PC-3 (cell line): ENCODE measurements around the gene EYS. TPM values are rescaled to one million over a fixed set of nuclear protein-coding genes. Genes with fewer than 3 reads are reported as not detected.

Experiments
- ATAC-seq: fragments of 200-7000 bp; cut with Tn5 transposase; 2 replicates; pipeline ENCODE4 v1.9.1; 2020; ENCODE audit warnings: mild to moderate bottlenecking, moderate library complexity
- BruUV-seq: library from RNA; stranded (reverse); fragments of 400-500 nt; replicated peaks from 2 replicates; lab custom pipeline; 2021; lab: Mats Ljungman, UMichigan
- CTCF ChIA-PET: fragments of 300-600 bp; sonication (Branson Sonifier 250); formaldehyde crosslinking; loops from one replicate; lab custom pipeline; 2022; ENCODE audit warnings: antibody characterized with exemption; lab: Charles Lee
- POLR2A ChIA-PET: fragments of 300-600 bp; sonication (Branson Sonifier 250); formaldehyde crosslinking; loops from one replicate; lab custom pipeline; 2022; ENCODE audit warnings: antibody characterized with exemption; ENCODE audit not compliant: unreplicated experiment; lab: Charles Lee
- DNase-seq: peaks from one replicate; pipeline ENCODE4 v3.0.0-alpha.2; 2015
- H2AFZ ChIP-seq: fragments of 300-600 bp; sonication (generic); 2 replicates; pipeline ENCODE4 v1.6.0; 2016; ENCODE audit warnings: antibody characterized with exemption, low read length
- H3F3A ChIP-seq: fragments of 300-600 bp; sonication (generic); one replicate; pipeline ENCODE4 v1.6.0; 2017; ENCODE audit warnings: antibody characterized with exemption, low read length, control low read depth, mild to moderate bottlenecking; ENCODE audit not compliant: unreplicated experiment
- H3K27ac ChIP-seq: fragments of 300-600 bp; sonication (generic); 2 replicates; pipeline ENCODE4 v1.5.1; 2016; ENCODE audit warnings: mild to moderate bottlenecking, low read length
- H3K27me3 ChIP-seq: fragments of 300-600 bp; sonication (generic); 2 replicates; pipeline ENCODE4 v1.6.1; 2016; ENCODE audit warnings: low read length, mixed read lengths
- H3K36me3 ChIP-seq: fragments of 300-600 bp; sonication (generic); 2 replicates; pipeline ENCODE4 v1.6.1; 2016; ENCODE audit warnings: low read depth, mixed run types, low read length, mixed read lengths
- H3K4me1 ChIP-seq: fragments of 300-600 bp; sonication (generic); 2 replicates; pipeline ENCODE4 v1.5.1; 2016; ENCODE audit warnings: low read length; ENCODE audit not compliant: insufficient read depth
- H3K4me2 ChIP-seq: fragments of 300-600 bp; sonication (generic); 2 replicates; pipeline ENCODE4 v1.6.0; 2016; ENCODE audit warnings: low read length
- H3K4me3 ChIP-seq: fragments of 300-600 bp; sonication (generic); 2 replicates; pipeline ENCODE4 v1.5.1; 2016; ENCODE audit warnings: mild to moderate bottlenecking, low read length, mixed read lengths
- H3K79me2 ChIP-seq: fragments of 300-600 bp; sonication (generic); 2 replicates; pipeline ENCODE4 v1.6.1; 2017; ENCODE audit warnings: low read length, mixed read lengths
- H3K9ac ChIP-seq: fragments of 300-600 bp; sonication (generic); 2 replicates; pipeline ENCODE4 v1.6.0; 2016; ENCODE audit warnings: mild to moderate bottlenecking, low read length
- H3K9me2 ChIP-seq: fragments of 300-600 bp; sonication (generic); replicated peaks from 2 replicates; pipeline ENCODE4 v1.6.1; 2016; ENCODE audit warnings: mixed run types, low read length, mixed read lengths
- H3K9me3 ChIP-seq: fragments of 300-600 bp; sonication (generic); 2 replicates; pipeline ENCODE4 v1.6.1; 2016; ENCODE audit warnings: low read length, mixed read lengths
- H4K20me1 ChIP-seq: fragments of 300-600 bp; sonication (generic); 2 replicates; pipeline ENCODE4 v1.6.1; 2016; ENCODE audit warnings: low read length, mixed read lengths
- CTCF ChIP-seq: fragments of 300-600 bp; sonication (generic); conservative IDR thresholded peaks from 2 replicates; pipeline ENCODE4 v1.5.1; 2017; ENCODE audit warnings: antibody characterized with exemption, low read depth, mild to moderate bottlenecking, low read length
- EZH2 ChIP-seq: fragments of 300-600 bp; sonication (generic); IDR thresholded peaks from one replicate; pipeline ENCODE4 v1.6.1; 2017; ENCODE audit warnings: antibody characterized with exemption, mild to moderate bottlenecking, low read length; ENCODE audit not compliant: unreplicated experiment
- EZH2phosphoT487 ChIP-seq: fragments of 300-600 bp; sonication (generic); IDR thresholded peaks from 2 replicates; pipeline ENCODE4 v1.6.1; 2018; ENCODE audit warnings: mild to moderate bottlenecking, antibody characterized with exemption, low read length, borderline replicate concordance
- intact Hi-C: fragments of 100-400 bp; cut with micrococcal nuclease; formaldehyde crosslinking; loops from 2 replicates; pipeline ENCODE4 v1.9.0; 2023
- total RNA-seq: library from RNA; depleted of rRNA; stranded (reverse); fragments of >200 nt; gene quantifications from 2 replicates; pipeline ENCODE4 v1.2.3, GENCODE V29; 2014

EYS gene
- total RNA-seq, 1 experiment from 2014 or later: 0.07 TPM

DNA sequence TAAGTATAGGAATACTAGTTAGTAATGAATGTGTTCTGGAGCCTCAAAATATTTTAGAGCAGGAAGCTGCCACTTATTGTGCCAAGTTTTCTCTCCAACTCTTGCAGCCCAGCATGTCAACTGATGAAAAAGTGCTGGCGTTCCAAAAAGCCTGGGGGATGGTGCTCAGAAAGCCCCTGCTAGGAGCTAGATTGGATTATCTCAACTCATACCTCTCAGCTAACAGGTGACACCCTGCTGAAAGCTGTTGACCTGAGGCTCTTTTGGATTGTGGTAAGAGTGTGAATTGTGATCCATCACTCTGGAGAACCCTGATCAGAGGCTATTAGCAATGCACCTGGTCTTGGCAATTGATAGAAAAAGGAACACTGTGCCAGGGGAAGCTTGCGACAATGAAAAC is 580.4 kb downstream of the EYS start:
- Histone ChIP-seq H3K9me2 (no peaks in the 10 kb centered on the region), H3K9me3 (no peaks in the 10 kb centered on the region), H3K79me2 (no peaks in the 10 kb centered on the region), H3K9ac (no peak overlapping the region), H3K36me3 (no peaks in the 10 kb centered on the region), H3K4me3 (no peak overlapping the region), H3K27ac (no peak overlapping the region), H3K4me1 (no peaks in the 10 kb centered on the region), H2AFZ (no peak overlapping the region), H3F3A (no peaks in the 10 kb centered on the region), H3K27me3 (no peaks in the 10 kb centered on the region), H4K20me1 (no peaks in the 10 kb centered on the region), H3K4me2 (no peak overlapping the region)
- ATAC-seq (no peak), DNase-seq (no peak)
- CTCF ChIA-PET: no interaction called here
- BruUV-seq: no TSS peak
- TF ChIP-seq CTCF (no peak), EZH2phosphoT487 (no peak), EZH2 (no peak)
- intact Hi-C loops: no loop called here
- POLR2A ChIA-PET: no interaction called here

DNA sequence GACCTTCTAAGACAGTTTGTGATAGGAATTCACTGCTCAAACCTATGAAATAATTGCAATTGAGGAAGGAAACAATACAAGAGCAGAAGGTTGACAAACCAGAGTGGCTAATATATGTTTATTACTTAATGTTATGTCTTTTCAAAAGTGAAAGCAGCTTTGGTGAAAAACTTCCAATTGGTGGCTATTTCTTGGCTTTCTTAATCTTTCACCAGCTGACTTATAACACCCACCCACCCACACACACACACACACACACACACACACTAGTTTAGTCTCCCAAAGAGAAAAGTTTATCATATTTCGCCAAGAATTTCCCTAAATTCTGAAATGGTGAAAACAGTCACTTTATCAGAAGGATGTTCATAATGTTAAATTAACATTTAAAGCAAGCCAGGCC is 583.5 kb downstream of the EYS start:
- Histone ChIP-seq H3K9me3 (no peaks in the 10 kb centered on the region), H2AFZ (no peak overlapping the region), H4K20me1 (no peaks in the 10 kb centered on the region), H3K36me3 (no peaks in the 10 kb centered on the region), H3K9me2 (no peaks in the 10 kb centered on the region), H3K27ac (no peak overlapping the region), H3K79me2 (no peaks in the 10 kb centered on the region), H3K4me1 (no peaks in the 10 kb centered on the region), H3K9ac (no peak overlapping the region), H3F3A (no peaks in the 10 kb centered on the region), H3K4me3 (no peak overlapping the region), H3K4me2 (no peak overlapping the region), H3K27me3 (no peaks in the 10 kb centered on the region)
- POLR2A ChIA-PET: no interaction called here
- ATAC-seq (no peak), DNase-seq (no peak)
- BruUV-seq: no TSS peak
- intact Hi-C loops: no loop called here
- CTCF ChIA-PET: no interaction called here
- TF ChIP-seq EZH2 (no peak), EZH2phosphoT487 (no peak), CTCF (no peak)

DNA sequence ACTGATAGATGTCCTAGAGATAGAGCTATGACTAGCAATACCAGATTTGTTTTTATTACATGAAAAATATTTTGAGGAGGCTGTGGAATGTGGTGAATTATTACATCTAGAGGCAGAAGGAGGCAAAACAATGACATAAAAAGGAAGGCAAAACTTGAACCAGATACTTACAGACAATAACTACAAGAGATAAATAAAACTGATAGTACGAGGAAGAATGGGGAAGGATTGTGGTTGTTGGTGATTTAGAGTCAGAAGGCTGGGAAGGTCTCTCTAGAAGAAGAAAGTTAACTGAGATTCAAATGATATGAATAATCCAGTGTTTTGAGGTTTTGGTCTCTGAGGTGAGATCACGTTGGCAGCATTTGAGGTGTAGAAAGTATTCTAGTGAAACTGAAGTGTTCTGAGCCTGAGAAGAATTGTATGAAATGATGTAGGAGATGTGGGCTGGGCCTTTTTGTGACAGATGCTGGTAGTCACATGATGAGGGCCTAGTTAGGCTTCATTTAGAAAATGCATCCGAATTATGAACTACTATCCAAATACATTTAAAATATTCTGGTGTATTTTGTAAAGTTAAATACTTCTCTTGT is 589.1 kb downstream of the EYS start:
- no peaks in the 10 kb centered on the region for H3F3A ChIP-seq
- no peak for ATAC-seq
- H2AFZ ChIP-seq: no peak overlapping the region
- H3K4me3 ChIP-seq: no peak overlapping the region
- H3K27me3 ChIP-seq: no peaks in the 10 kb centered on the region
- H3K9me3 ChIP-seq: no peaks in the 10 kb centered on the region
- BruUV-seq: no TSS peak
- POLR2A ChIA-PET: no interaction called here
- H3K4me1 ChIP-seq: no peaks in the 10 kb centered on the region
- no peaks in the 10 kb centered on the region for H3K9me2 ChIP-seq
- H3K79me2 ChIP-seq: no peaks in the 10 kb centered on the region
- H3K9ac ChIP-seq: no peak overlapping the region
- no peak for TF ChIP-seq CTCF
- no peak for TF ChIP-seq EZH2phosphoT487
- no peak for TF ChIP-seq EZH2
- no peaks in the 10 kb centered on the region for H4K20me1 ChIP-seq
- no peaks in the 10 kb centered on the region for H3K36me3 ChIP-seq
- H3K27ac ChIP-seq: no peak overlapping the region
- CTCF ChIA-PET: no interaction called here
- no peak overlapping the region for H3K4me2 ChIP-seq
- intact Hi-C loops: no loop called here
- no peak for DNase-seq
